Ishikawa (cell line): ENCODE results near the gene ZNF483.

Experiments
- CEBPB ChIP-seq: IDR thresholded peaks from 2 replicates; pipeline ENCODE4 v1.6.1; 2012
- CREB1 ChIP-seq: IDR thresholded peaks from 2 replicates; pipeline ENCODE4 v1.6.1; 2012; ENCODE audit warnings: low read depth
- EGR1 ChIP-seq: IDR thresholded peaks from 2 replicates; pipeline ENCODE4 v1.6.1; 2012
- EP300 ChIP-seq: IDR thresholded peaks from 2 replicates; pipeline ENCODE4 v1.6.1; 2012; ENCODE audit warnings: borderline replicate concordance
- FOXM1 ChIP-seq: IDR thresholded peaks from 2 replicates; pipeline ENCODE4 v1.6.1; 2012; ENCODE audit warnings: low read depth, borderline replicate concordance
- NFIC ChIP-seq: IDR thresholded peaks from 2 replicates; pipeline ENCODE4 v1.6.1; 2012
- RAD21 ChIP-seq: IDR thresholded peaks from 2 replicates; pipeline ENCODE4 v1.6.1; 2012; ENCODE audit warnings: low read depth
- TAF1 ChIP-seq: IDR thresholded peaks from 2 replicates; pipeline ENCODE4 v1.6.1; 2012; ENCODE audit warnings: low read depth, mild to moderate bottlenecking
- TCF12 ChIP-seq: IDR thresholded peaks from 2 replicates; pipeline ENCODE4 v1.6.1; 2012; ENCODE audit warnings: low read depth
- TEAD4 ChIP-seq: IDR thresholded peaks from 2 replicates; pipeline ENCODE4 v1.6.1; 2012
- YY1 ChIP-seq: IDR thresholded peaks from 2 replicates; pipeline ENCODE4 v1.6.1; 2012; ENCODE audit warnings: low read depth
- ZBTB7A ChIP-seq: IDR thresholded peaks from 2 replicates; pipeline ENCODE4 v1.6.1; 2012; ENCODE audit warnings: low read depth
- TF ChIP-seq, protein P1 (sequence below): IDR thresholded peaks from 2 replicates; pipeline ENCODE4 v1.6.1; 2012
- TF ChIP-seq, protein P2 (sequence below): IDR thresholded peaks from 2 replicates; pipeline ENCODE4 v1.6.1; 2012
- TF ChIP-seq, protein P3 (sequence below): IDR thresholded peaks from 2 replicates; pipeline ENCODE4 v1.6.1; 2012; ENCODE audit warnings: low read depth, mild to moderate bottlenecking

The ZNF483 gene

DNA sequence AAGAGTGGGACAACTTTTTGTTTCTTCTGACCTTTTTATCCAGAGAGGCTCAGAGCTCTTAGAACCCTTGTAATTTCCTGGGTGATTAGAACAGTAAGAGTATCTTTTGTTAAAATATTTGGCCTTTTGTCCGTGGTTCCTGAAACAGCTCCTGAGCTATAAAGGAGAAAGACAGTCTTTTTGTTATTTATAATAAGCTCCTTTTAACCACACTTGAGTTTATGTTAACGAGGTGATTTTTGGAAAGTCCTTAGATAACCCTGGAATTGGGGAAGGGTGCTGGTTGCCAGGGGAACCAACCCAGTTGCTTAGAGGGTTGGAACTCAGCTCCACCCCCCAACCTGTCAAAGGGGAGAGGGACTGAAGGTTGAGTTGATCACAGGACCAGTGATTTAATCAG lies 4.8 kb downstream of the ZNF483 start:
- TF ChIP-seq, protein P1, sequence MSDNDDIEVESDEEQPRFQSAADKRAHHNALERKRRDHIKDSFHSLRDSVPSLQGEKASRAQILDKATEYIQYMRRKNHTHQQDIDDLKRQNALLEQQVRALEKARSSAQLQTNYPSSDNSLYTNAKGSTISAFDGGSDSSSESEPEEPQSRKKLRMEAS = no peak

- TF ChIP-seq, protein P2, sequence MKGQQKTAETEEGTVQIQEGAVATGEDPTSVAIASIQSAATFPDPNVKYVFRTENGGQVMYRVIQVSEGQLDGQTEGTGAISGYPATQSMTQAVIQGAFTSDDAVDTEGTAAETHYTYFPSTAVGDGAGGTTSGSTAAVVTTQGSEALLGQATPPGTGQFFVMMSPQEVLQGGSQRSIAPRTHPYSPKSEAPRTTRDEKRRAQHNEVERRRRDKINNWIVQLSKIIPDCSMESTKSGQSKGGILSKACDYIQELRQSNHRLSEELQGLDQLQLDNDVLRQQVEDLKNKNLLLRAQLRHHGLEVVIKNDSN = no peak
- no peak for TF ChIP-seq RAD21
- no peak for TF ChIP-seq TAF1
- TF ChIP-seq, protein P1 = no peak
- no peak for TF ChIP-seq TCF12
- TF ChIP-seq CEBPB = no peak
- no peak for TF ChIP-seq CREB1
- no peak for TF ChIP-seq EGR1
- TF ChIP-seq ZBTB7A = no peak
- no peak for TF ChIP-seq EP300
- TF ChIP-seq FOXM1 = no peak
- TF ChIP-seq TEAD4 = no peak
- TF ChIP-seq, protein P3, sequence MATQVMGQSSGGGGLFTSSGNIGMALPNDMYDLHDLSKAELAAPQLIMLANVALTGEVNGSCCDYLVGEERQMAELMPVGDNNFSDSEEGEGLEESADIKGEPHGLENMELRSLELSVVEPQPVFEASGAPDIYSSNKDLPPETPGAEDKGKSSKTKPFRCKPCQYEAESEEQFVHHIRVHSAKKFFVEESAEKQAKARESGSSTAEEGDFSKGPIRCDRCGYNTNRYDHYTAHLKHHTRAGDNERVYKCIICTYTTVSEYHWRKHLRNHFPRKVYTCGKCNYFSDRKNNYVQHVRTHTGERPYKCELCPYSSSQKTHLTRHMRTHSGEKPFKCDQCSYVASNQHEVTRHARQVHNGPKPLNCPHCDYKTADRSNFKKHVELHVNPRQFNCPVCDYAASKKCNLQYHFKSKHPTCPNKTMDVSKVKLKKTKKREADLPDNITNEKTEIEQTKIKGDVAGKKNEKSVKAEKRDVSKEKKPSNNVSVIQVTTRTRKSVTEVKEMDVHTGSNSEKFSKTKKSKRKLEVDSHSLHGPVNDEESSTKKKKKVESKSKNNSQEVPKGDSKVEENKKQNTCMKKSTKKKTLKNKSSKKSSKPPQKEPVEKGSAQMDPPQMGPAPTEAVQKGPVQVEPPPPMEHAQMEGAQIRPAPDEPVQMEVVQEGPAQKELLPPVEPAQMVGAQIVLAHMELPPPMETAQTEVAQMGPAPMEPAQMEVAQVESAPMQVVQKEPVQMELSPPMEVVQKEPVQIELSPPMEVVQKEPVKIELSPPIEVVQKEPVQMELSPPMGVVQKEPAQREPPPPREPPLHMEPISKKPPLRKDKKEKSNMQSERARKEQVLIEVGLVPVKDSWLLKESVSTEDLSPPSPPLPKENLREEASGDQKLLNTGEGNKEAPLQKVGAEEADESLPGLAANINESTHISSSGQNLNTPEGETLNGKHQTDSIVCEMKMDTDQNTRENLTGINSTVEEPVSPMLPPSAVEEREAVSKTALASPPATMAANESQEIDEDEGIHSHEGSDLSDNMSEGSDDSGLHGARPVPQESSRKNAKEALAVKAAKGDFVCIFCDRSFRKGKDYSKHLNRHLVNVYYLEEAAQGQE = no peak
- TF ChIP-seq YY1 = no peak
- TF ChIP-seq NFIC = no peak
Measured at GRCh38 chr9:111531716-111532115, 6.7 kb downstream of the ZNF483 start.

- TF ChIP-seq, protein P3 = no peak
- TF ChIP-seq, protein P1 = no peak
- TF ChIP-seq RAD21 (no peak), EGR1 (no peak), CEBPB (peak; percentile 26; the same call in 1 of the 2 replicates), ZBTB7A (no peak)
Measured at GRCh38 chr9:111533099-111533790, 8.3 kb downstream of the ZNF483 start.

GRCh38 chr9:111542497-111543254 lies 17.7 kb downstream of the ZNF483 start:
- no peak for TF ChIP-seq NFIC
- TF ChIP-seq YY1 = no peak
- no peak for TF ChIP-seq TEAD4
- no peak for TF ChIP-seq EP300
- TF ChIP-seq, protein P1 = no peak
- no peak for TF ChIP-seq RAD21
- no peak for TF ChIP-seq TAF1
- no peak for TF ChIP-seq TCF12
- TF ChIP-seq, protein P2 = no peak; the same call in 1 of the 2 replicates
- TF ChIP-seq, protein P3 = no peak
- TF ChIP-seq CEBPB = no peak
- TF ChIP-seq FOXM1 = no peak
- no peak for TF ChIP-seq CREB1
- TF ChIP-seq ZBTB7A = no peak
